Left ventricle myocardium superior (tissue), 1 donor: ENCODE results near the gene EIF4E2. TPM values are rescaled to one million over a fixed set of nuclear protein-coding genes. Genes with fewer than 3 reads are reported as not detected.
A peak's percentile ranks its signal among the peaks of the same experiment; 100 is the strongest.

Source experiments
- ATAC-seq: fragments of 200-7000 bp; cut with Tn5 transposase; one replicate; pipeline ENCODE4 v1.9.1; 2020; ENCODE audit warnings: mild to moderate bottlenecking, moderate library complexity
- DNase-seq: peaks from one replicate; pipeline ENCODE4 v3.0.0-alpha.2; 2020
- intact Hi-C: fragments of 100-400 bp; cut with micrococcal nuclease; formaldehyde crosslinking; loops from one replicate; pipeline ENCODE4 v1.11.0; 2022
- total RNA-seq: library from RNA; stranded (reverse); fragmentation: NEBNext Ultra II Directional; extraction: Animal tissue kit (Norgen Biotek cat#: 25700); gene quantifications from one replicate; pipeline ENCODE4 v1.2.1, GENCODE V29; 2021
- donor health status: DM: no; HTN: yes; CAD: no; lungs with severe emphysema.

Gene EIF4E2
- total RNA-seq, 1 donor from 2014 or later: 40.7 TPM

DNA sequence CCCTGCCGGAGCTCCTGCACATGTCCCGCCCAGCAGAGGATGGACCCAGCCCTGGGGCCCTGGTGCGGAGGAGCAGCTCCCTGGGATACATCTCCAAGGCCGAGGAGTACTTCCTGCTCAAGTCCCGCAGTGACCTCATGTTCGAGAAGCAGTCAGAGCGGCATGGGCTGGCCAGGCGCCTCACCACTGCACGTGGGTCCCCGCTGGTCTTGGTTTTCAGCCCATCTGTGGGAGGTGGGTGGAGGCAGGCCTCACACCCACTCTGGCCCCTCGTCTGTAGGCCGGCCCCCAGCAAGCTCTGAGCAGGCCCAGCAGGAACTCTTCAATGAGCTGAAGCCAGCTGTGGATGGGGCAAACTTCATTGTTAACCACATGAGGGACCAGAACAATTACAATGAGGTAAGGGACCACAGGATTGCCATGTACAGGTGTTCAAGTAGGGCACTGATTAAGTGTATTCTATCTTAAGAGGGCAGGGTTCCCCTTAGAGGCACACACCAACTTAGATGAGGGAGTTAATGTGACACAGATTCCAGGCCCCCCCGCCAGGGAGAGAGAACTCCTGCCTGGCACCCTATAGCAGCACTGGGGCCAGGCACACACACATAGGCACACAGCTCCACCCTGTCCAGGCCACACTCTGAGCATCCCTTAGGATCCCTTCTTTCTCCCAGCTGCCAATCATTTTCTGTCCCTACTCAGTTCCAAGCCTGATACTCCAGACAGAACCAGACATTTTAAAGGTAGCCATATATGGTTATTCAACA is 16.4 kb upstream of the EIF4E2 start:
- no peak for ATAC-seq
- DNase-seq: peak; percentile 28
- intact Hi-C loops: no loop called here

GRCh38 chr2:232534940-232535651 is 15.4 kb upstream of the EIF4E2 start:
- ATAC-seq (no peak), DNase-seq (peak; percentile 23)
- intact Hi-C loops: no loop called here

- intact Hi-C loops: no loop called here
- DNase-seq (peak; percentile 6), ATAC-seq (no peak)
Observed at GRCh38 chr2:232535761-232536530, 14.5 kb upstream of the EIF4E2 start.

GRCh38 chr2:232537079-232537478 is 13.4 kb upstream of the EIF4E2 start:
- intact Hi-C loops: no loop called here
- DNase-seq (peak; percentile 25), ATAC-seq (peak; percentile 5)

DNA sequence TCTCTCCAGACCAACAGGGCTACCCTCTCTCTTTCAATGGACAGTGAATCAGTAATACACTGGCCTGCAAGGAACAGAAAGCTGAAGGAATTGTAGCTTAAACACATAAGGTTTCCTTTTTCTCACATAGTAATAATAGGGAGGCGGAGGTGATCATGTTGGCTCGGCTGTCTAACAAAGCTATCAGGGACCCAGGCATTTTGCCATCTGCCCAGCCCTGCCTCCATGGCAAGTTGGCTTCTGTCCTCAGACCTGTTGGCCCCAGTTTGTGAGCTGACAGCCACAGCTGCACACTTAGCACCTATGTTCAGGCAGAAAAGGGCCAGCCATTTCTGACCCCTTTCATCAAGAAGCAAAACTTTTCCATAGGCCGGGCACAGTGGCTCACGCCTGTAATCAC is 13.0 kb upstream of the EIF4E2 start:
- intact Hi-C loops: no loop called here
- peak; percentile 81 for ATAC-seq
- DNase-seq: peak; percentile 77

DNA sequence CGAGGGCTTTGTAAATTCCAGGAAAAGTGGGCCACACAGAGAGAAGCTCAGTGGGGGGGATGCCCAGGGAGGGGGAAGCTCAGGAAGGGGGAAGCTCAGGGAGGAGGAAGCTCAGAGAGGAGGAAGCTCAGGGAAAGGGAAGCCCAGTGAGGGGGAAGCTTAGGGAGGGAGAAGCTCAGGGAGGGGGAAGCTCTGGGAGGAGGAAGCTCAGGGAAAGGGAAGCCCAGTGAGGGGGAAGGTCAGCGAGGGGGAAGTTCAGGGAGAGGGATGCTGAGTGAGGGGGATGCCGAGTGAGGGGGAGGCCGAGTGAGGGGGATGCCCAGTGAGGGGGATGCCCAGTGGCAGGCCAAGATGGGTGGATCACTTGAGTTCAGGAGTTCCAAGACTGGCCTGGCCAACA is 11.8 kb upstream of the EIF4E2 start:
- DNase-seq (no peak), ATAC-seq (no peak)
- intact Hi-C loops: no loop called here

DNA sequence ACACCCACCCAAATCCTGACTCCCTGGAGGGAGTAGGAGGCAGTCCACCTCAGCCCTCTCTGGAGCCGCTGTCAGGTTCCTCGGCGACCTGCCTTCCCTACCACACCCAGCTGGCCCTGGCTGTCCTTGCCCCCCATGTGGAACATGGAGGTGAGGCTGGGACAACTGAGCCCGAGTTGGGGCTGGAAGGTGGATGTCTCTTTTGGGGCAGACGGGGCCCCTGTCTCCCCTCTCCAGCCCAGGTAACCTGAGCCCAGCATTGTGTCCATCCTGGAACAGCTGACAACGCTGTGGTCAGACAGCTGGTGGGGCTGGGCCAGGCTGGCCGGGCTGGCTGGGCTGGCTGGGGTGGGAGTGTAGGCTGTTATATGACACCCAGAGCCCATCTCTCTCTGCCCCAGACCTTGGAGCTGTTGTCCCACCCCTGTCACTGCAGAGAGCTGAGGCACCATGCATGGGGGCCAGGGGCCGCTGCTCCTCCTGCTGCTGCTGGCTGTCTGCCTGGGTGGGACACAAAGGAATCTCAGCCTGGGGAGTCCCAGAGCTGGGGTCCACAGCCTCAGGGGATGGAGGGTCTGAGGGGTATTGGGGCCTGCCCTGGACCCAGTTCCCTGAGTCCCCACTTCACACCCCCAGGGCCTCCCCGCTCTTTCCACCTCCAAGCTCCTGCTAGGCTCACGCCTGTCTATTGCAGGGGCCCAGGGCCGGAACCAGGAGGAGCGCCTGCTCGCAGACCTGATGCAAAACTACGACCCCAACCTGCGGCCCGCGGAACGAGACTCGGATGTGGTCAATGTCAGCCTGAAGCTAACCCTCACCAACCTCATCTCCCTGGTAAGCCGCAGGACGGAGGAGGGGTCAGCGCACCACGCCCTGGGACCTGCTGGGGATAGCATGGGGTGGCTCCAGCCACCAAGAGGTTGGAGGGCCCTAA is 10.9 kb upstream of the EIF4E2 start, which contains the start of gene CHRNG:
Gene CHRNG, plus strand, starts transcription at position 395 of the 934 bp plus-strand sequence. Its CDS starts 56 bp downstream, at position 451.
- intact Hi-C loops: no loop called here
- DNase-seq: peak; percentile 11
- no peak for ATAC-seq

DNA sequence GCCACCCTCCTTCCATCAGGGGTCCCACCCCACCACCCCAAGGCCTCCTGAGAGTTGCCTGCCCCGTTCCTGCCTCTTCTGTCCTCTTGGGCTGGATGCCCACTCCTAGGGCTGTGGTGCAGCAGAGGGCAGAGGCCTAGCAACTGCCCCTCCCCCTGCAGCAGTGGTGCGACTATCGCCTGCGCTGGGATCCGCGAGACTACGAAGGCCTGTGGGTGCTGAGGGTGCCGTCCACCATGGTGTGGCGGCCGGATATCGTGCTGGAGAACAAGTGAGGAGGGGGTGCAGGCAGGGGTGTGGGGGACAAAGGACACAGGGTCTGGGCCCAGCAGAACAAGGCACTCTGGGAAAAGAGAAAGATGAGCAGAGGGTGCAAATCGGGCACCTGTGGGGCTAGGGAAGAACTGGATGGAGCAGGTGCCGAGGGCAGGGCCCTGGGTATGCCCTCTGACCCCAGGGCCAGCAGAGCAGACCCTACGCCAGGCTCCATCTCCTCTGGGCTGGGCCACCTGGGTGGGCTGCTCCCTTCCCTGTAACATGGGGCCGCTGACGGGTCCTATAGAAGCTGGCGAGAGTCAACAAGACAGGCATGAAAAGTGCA is 9.9 kb upstream of the EIF4E2 start:
- intact Hi-C loops: no loop called here
- DNase-seq (peak; percentile 21), ATAC-seq (no peak)

DNA sequence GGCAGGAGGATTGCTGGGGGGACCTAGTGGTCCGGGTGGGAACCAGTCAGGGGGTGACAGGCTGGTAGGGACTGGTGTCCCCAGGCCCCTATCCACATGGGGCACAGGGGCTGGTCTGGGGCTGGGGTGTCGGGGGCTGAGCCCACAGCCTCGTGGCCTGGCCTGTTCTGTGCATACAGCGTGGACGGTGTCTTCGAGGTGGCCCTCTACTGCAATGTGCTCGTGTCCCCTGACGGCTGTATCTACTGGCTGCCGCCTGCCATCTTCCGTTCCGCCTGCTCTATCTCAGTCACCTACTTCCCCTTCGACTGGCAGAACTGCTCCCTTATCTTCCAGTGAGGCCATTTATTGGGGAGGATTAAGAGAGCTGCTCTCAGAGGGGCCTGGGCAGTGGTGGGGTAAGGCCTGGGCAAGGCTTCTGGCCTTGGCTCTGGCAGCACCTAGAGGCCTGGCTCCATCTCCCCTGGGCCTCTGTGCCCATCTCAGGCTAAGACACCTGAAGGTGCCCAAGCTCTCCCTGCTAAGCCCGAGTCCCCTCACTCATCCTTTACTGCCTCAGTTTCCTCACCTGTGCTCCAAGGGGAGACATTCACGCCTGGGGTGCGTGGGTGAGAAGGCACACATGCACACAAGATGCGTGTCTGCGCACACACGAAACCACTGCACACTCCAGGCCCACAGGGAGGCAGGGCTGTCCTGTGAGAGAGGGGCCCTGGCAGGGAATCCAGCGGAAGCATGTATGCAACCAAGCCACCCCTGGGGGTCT is 9.1 kb upstream of the EIF4E2 start:
- DNase-seq (no peak), ATAC-seq (no peak)
- intact Hi-C loops: no loop called here

GRCh38 chr2:232541961-232542714 is 8.4 kb upstream of the EIF4E2 start:
- intact Hi-C loops: no loop called here

DNA sequence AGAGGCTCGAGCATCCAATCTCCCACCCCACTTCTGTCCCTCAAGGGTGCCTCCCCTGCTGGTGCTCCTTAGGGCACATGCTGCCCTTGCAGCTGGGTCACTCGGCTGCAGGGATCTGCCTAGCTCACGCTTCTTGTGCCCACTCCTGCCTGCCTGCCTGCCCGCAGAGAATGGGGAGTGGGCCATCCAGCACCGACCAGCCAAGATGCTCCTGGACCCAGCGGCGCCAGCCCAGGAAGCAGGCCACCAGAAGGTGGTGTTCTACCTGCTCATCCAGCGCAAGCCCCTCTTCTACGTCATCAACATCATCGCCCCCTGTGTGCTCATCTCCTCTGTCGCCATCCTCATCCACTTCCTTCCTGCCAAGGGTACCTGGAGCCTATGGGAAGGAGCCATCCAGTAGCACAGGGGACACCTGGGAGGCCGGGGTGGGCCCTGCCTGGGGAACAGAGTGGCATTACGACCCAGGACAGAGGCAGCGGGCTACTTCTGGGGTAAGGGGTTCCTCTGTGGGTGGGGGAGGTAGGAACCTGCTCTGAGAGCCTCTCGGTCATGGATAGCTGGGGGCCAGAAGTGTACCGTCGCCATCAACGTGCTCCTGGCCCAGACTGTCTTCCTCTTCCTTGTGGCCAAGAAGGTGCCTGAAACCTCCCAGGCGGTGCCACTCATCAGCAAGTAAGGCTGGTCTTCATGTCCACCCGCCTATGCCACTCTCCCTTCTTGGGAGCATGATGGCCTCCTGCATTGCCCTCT is 7.6 kb upstream of the EIF4E2 start:
- no peak for ATAC-seq
- no peak for DNase-seq
- intact Hi-C loops: no loop called here

More at GRCh38 chr2:232541961-232542714, 8.4 kb upstream of the EIF4E2 start:
- no peak for ATAC-seq
- DNase-seq: no peak

GRCh38 chr2:232543491-232543890 is 7.0 kb upstream of the EIF4E2 start:
- no peak for DNase-seq
- intact Hi-C loops: no loop called here
- ATAC-seq: no peak

DNA sequence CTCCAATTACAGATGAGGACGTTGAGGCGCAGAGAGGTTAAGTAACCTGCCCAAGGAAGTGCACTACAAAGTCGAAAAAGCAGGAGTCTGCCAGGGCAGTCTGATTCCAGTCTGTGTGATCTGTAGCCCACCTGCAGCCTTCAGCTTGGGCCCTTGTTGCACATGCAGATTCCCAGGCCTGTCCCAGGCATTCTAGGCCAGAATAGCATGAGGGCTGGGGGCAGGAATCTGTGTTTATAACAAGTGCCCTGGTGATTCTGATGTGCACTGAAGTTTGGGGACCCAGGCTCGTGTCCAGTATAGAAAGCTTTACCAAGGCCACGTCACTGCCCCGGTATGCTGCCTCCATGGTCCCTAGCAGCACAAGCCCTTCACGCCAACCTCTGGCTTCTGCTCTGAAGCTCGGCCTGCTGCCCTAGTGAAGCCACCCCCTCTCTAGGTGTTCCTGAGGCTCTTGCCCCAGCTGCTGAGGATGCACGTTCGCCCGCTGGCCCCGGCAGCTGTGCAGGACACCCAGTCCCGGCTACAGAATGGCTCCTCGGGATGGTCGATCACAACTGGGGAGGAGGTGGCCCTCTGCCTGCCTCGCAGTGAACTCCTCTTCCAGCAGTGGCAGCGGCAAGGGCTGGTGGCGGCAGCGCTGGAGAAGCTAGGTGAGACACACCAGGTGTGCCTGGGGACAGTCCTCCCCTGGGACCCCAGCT is 6.4 kb upstream of the EIF4E2 start:
- no peak for ATAC-seq
- intact Hi-C loops: no loop called here
- DNase-seq: peak; percentile 17

DNA sequence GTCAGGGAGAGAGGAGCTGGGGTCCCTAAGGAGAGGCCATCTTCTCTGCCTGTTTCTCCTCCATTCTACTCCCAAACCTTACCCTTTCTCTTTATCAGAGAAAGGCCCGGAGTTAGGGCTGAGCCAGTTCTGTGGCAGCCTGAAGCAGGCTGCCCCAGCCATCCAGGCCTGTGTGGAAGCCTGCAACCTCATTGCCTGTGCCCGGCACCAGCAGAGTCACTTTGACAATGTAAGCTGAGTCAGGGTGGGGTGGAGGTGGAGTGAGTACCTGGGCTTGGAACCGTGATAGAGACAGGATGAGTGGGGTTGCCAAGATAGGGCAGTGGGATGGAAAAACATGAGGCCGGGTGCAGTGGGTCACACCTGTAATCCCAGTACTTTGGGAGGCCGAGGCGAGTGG is 5.8 kb upstream of the EIF4E2 start:
- intact Hi-C loops: no loop called here
- ATAC-seq (no peak), DNase-seq (no peak)

- ATAC-seq: no peak
Observed at GRCh38 chr2:232545511-232546375, 4.7 kb upstream of the EIF4E2 start.

More at GRCh38 chr2:232545511-232546375, 4.7 kb upstream of the EIF4E2 start:
- intact Hi-C loops: no loop called here
- DNase-seq: no peak
